Lung (tissue), 12 donors: Measurements from ENCODE around the gene COA1. TPM values are rescaled to one million over a fixed set of nuclear protein-coding genes. Genes with fewer than 3 reads are reported as not detected.
A peak's percentile ranks its signal among the peaks of the same experiment; 100 is the strongest.

Experiments
- ATAC-seq: fragments of 200-7000 bp; cut with Tn5 transposase; one replicate; pipeline ENCODE4 v1.9.1; 2020; ENCODE audit warnings: moderate number of reproducible peaks; ENCODE audit not compliant: insufficient read depth, low FRiP score
- DNase-seq, 3 donors: peaks; one replicate each; pipeline ENCODE4 v3.0.0-alpha.2; 2013 to 2017
- H3K27ac ChIP-seq, 2 donors: one replicate each; pipeline ENCODE4 v1.5.1; 2013; ENCODE audit warnings: mild to moderate bottlenecking in 2 of 2, moderate library complexity in 2 of 2, control low read depth in 1 of 2, inconsistent platforms in 1 of 2, low read depth in 1 of 2, low read length in 1 of 2
- H3K27me3 ChIP-seq, 3 donors: one replicate each; pipeline ENCODE4 v1.5.1; 2013; ENCODE audit warnings: low read length in 2 of 3; ENCODE audit not compliant: control insufficient read depth in 3 of 3, insufficient read depth in 3 of 3
- H3K36me3 ChIP-seq, 4 donors: one replicate each; pipeline ENCODE4 v1.5.1; 2013; ENCODE audit warnings: low read length in 4 of 4, mild to moderate bottlenecking in 1 of 4, moderate library complexity in 1 of 4; ENCODE audit not compliant: control insufficient read depth in 4 of 4, insufficient read depth in 4 of 4
- H3K4me1 ChIP-seq, 5 donors: one replicate each; pipeline ENCODE4 v1.5.1; 2013; ENCODE audit warnings: low read length in 5 of 5, mild to moderate bottlenecking in 2 of 5, moderate library complexity in 1 of 5; ENCODE audit not compliant: control insufficient read depth in 5 of 5, insufficient read depth in 5 of 5
- H3K4me3 ChIP-seq: one replicate; pipeline ENCODE4 v1.5.1; 2013; ENCODE audit warnings: mild to moderate bottlenecking, control low read depth, moderate library complexity
- H3K9ac ChIP-seq, 2 donors: one replicate each; pipeline ENCODE4 v1.5.1; 2013; ENCODE audit warnings: low read length in 2 of 2, control low read depth in 1 of 2; ENCODE audit not compliant: insufficient read depth in 1 of 2
- H3K9me3 ChIP-seq, 4 donors: one replicate each; pipeline ENCODE4 v1.5.1; 2013; ENCODE audit warnings: low read length in 3 of 4, mild to moderate bottlenecking in 1 of 4, moderate library complexity in 1 of 4; ENCODE audit not compliant: control insufficient read depth in 4 of 4, insufficient read depth in 3 of 4
- WGBS, 2 donors: extraction: QIAGEN DNeasy Blood & Tissue Kit; methylation state at CpG; one replicate each; pipeline ENCODE4 v1.1.7; 2013; 5-methylcytosine and 5-hydroxymethylcytosine counted together
- polyA plus RNA-seq, 2 donors: library from polyadenylated mRNA; stranded (reverse); fragments of 200-250 nt; gene quantifications; one replicate each; pipeline ENCODE4 v1.2.1, GENCODE V29; 2013
- total RNA-seq, 2 donors: library from RNA; depleted of rRNA in 1 of 2; stranded (reverse); fragments of >200 nt in 1 of 2; gene quantifications; one replicate each; pipeline ENCODE4 v1.2.1, GENCODE V29; 2014 to 2021
- TF ChIP-seq, protein P1 (sequence below): IDR thresholded peaks from 2 replicates; pipeline ENCODE4 v1.5.1; 2012; ENCODE audit warnings: mild to moderate bottlenecking; ENCODE audit errors: control extremely low read depth, extremely low read depth
- donor health status: control.
- donor health status: control.
- donor health status: Bipolar disorder and iron deficiency.
- donor health status: healthy.
- donor health status: DM: yes; HTN: yes; CAD: no.

The COA1 gene
- total and polyA plus RNA-seq, 4 donors: 35.0 to 92.1 (median 42.6) TPM

- Histone ChIP-seq H3K27me3 (no peaks in the 10 kb centered on the region), H3K9me3 (no peaks in the 10 kb centered on the region), H3K9ac (no peak overlapping the region), H3K36me3 (peaks cover 0 to 4% (median 0%) of the 10 kb centered on the region in 4 donors), H3K4me1 (peaks cover 0 to 14% (median 0%) of the 10 kb centered on the region in 5 donors), H3K27ac (peak overlapping the region in 1 of 2 donors; percentile 51), H3K4me3 (no peak overlapping the region)
- no peak for DNase-seq
- 81 to 90% methylated on average over 7 of the region's 7 CpGs for WGBS, 2 donors
- ATAC-seq: peak; percentile 47
- TF ChIP-seq, protein P1, sequence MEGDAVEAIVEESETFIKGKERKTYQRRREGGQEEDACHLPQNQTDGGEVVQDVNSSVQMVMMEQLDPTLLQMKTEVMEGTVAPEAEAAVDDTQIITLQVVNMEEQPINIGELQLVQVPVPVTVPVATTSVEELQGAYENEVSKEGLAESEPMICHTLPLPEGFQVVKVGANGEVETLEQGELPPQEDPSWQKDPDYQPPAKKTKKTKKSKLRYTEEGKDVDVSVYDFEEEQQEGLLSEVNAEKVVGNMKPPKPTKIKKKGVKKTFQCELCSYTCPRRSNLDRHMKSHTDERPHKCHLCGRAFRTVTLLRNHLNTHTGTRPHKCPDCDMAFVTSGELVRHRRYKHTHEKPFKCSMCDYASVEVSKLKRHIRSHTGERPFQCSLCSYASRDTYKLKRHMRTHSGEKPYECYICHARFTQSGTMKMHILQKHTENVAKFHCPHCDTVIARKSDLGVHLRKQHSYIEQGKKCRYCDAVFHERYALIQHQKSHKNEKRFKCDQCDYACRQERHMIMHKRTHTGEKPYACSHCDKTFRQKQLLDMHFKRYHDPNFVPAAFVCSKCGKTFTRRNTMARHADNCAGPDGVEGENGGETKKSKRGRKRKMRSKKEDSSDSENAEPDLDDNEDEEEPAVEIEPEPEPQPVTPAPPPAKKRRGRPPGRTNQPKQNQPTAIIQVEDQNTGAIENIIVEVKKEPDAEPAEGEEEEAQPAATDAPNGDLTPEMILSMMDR: no peak
Measured at GRCh38 chr7:43658718-43659548, 70.4 kb downstream of the COA1 start.

DNA sequence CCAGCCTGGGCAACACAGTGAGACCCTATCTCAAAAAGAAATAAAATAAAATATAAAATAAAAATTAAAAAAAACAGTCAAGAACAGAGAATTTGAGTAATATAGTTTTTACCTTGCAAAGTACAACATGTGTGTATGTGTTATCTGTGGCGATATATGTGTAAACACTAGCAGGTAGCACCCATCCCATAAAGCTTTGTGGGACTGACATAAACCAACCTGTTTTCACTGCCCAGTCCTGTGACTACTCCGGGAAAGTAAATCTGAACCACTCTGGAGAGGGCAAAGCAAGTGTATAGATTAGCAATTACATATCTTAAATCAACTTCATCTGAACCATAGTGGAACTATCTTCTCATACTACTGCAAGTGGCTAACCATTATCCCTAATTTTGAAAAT lies 72.3 kb downstream of the COA1 start:
- ATAC-seq (no peak), DNase-seq (no peak)
- H3K27me3 ChIP-seq: no peaks in the 10 kb centered on the region
- no peaks in the 10 kb centered on the region for H3K36me3 ChIP-seq
- H3K27ac ChIP-seq: no peak overlapping the region
- TF ChIP-seq, protein P1: no peak
- H3K9ac ChIP-seq: no peak overlapping the region
- H3K4me1 ChIP-seq: peaks cover 0 to 14% (median 0%) of the 10 kb centered on the region in 5 donors
- 94 to 97% methylated on average over 2 of the region's 2 CpGs for WGBS, 2 donors
- no peaks in the 10 kb centered on the region for H3K9me3 ChIP-seq
- no peak overlapping the region for H3K4me3 ChIP-seq

DNA sequence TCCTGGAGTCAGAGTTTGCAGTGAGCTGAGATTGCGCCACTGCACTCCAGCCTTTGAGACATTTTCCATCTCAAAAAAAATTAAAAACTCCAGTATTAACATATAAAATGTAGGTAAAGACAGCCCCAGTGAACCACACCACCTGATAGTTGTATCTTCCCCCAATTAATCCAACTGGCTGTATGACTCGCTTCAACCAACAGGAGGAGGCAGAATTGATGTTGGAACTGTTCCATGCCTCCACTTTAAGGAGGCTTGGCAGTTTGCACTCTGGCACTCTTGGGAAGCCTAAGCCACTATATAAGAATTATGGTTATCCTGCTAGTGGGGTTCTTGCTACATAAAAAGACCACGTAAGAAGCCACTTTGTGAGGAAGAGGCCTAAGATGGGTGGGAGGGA lies 73.7 kb downstream of the COA1 start:
- Histone ChIP-seq H3K27ac (no peak overlapping the region), H3K36me3 (peaks cover 0 to 2% (median 0%) of the 10 kb centered on the region in 4 donors), H3K9me3 (no peaks in the 10 kb centered on the region), H3K4me1 (peaks cover 0 to 17% (median 6%) of the 10 kb centered on the region in 5 donors), H3K9ac (no peak overlapping the region), H3K27me3 (no peaks in the 10 kb centered on the region), H3K4me3 (no peak overlapping the region)
- DNase-seq: no peak
- TF ChIP-seq, protein P1: no peak
- ATAC-seq: no peak
- 93 to 96% methylated on average over 3 of the region's 3 CpGs for WGBS, 2 donors
